ENCODE results near the gene CLHC1. TPM values are rescaled to one million over a fixed set of nuclear protein-coding genes. Genes with fewer than 3 reads are reported as not detected.
"Not testable (repeated sequence)": the region's sequence is repeated elsewhere in the genome, so short reads cannot be mapped to it uniquely, and the experiment has no call there.

The CLHC1 gene
- polyA plus RNA-seq (ENCODE audit: insufficient read length) = 14.7 TPM

- DNase-seq (ENCODE audit: low read depth) = peak; percentile 98
Measured at GRCh38 chr2:55232084-55232862, at the start of gene CLHC1, which contains the start of gene RPS27A. TSS of gene CLHC1 (minus strand) at chr2:55232293. CDS start at chr2:55222411, 9,882 bp downstream. TSS of gene RPS27A (plus strand) at chr2:55232688. CDS start at chr2:55232825, 137 bp downstream.

- DNase-seq (ENCODE audit: low read depth) = not testable (repeated sequence)
Measured at GRCh38 chr2:55280851-55281546, 48.9 kb upstream of the CLHC1 start.

- DNase-seq (ENCODE audit: low read depth) = not testable (repeated sequence)
Measured at GRCh38 chr2:55279859-55280424, 47.8 kb upstream of the CLHC1 start.

GRCh38 chr2:55279214-55279835, 47.2 kb upstream of the CLHC1 start:
- DNase-seq (ENCODE audit: low read depth) = not testable (repeated sequence)

- DNase-seq (ENCODE audit: low read depth) = no peak
Measured at GRCh38 chr2:55277310-55277709, 45.2 kb upstream of the CLHC1 start.

GRCh38 chr2:55274346-55274745, 42.3 kb upstream of the CLHC1 start:
- DNase-seq (ENCODE audit: low read depth) = not testable (repeated sequence)

- DNase-seq (ENCODE audit: low read depth) = no peak
Measured at GRCh38 chr2:55269645-55269990, 37.5 kb upstream of the CLHC1 start.

- DNase-seq (ENCODE audit: low read depth) = peak; percentile 77
Measured at GRCh38 chr2:55268907-55269644, 37.0 kb upstream of the CLHC1 start, which contains the start of gene MTIF2. TSS of gene MTIF2 (minus strand) at chr2:55269231. CDS start at chr2:55263858, 5,373 bp downstream.

GRCh38 chr2:55268288-55268906, 36.3 kb upstream of the CLHC1 start:
- DNase-seq (ENCODE audit: low read depth) = no peak

- DNase-seq (ENCODE audit: low read depth) = not testable (repeated sequence)
Measured at GRCh38 chr2:55259586-55259985, 27.5 kb upstream of the CLHC1 start.

GRCh38 chr2:55252832-55253231, 20.7 kb upstream of the CLHC1 start:
- no peak for DNase-seq (ENCODE audit: low read depth)

GRCh38 chr2:55247025-55247424, 14.9 kb upstream of the CLHC1 start:
- no peak for DNase-seq (ENCODE audit: low read depth)

GRCh38 chr2:55245411-55245810, 13.3 kb upstream of the CLHC1 start:
- no peak for DNase-seq (ENCODE audit: low read depth)

GRCh38 chr2:55242617-55243016, 10.5 kb upstream of the CLHC1 start:
- no peak for DNase-seq (ENCODE audit: low read depth)

GRCh38 chr2:55241582-55241981, 9.5 kb upstream of the CLHC1 start:
- DNase-seq (ENCODE audit: low read depth) = not testable (repeated sequence)

GRCh38 chr2:55239656-55240222, 7.6 kb upstream of the CLHC1 start:
- DNase-seq (ENCODE audit: low read depth) = no peak

- DNase-seq (ENCODE audit: low read depth) = no peak
Measured at GRCh38 chr2:55236992-55237543, 5.0 kb upstream of the CLHC1 start.

- no peak for DNase-seq (ENCODE audit: low read depth)
Measured at GRCh38 chr2:55235724-55236538, 3.8 kb upstream of the CLHC1 start.

GRCh38 chr2:55233658-55233940, 1.5 kb upstream of the CLHC1 start:
- DNase-seq (ENCODE audit: low read depth) = no peak
